C4-2B (cell line): ENCODE data around the gene CAPN13.

Experiments used
- H3K27ac ChIP-seq: fragments of 450-650 bp; 2 replicates; pipeline ENCODE4 v1.5.1; 2017
- ZFX ChIP-seq: fragments of 450-650 bp; IDR thresholded peaks from 2 replicates; pipeline ENCODE4 v1.6.1; 2017
- TF ChIP-seq, protein P1 (sequence below): fragments of 450-650 bp; conservative IDR thresholded peaks from 2 replicates; pipeline ENCODE4 v1.5.1; 2017; ENCODE audit warnings: mild to moderate bottlenecking

CAPN13 gene

DNA sequence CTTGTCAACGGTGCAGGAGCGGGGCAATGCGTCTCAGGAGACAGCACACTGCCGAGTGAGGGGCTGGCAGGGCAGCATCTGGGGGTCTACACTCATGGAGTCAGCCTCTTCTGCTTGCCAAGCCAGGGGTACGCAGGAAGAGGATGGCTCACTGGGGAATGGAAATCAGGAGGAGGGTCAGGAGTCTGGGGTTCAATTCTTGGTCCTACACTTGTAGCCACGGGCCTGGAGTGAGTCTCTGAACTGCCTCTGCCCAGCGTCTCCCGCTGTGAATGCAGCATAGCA lies 70.0 kb downstream of the CAPN13 start:
- no peak for TF ChIP-seq ZFX
- TF ChIP-seq, protein P1, sequence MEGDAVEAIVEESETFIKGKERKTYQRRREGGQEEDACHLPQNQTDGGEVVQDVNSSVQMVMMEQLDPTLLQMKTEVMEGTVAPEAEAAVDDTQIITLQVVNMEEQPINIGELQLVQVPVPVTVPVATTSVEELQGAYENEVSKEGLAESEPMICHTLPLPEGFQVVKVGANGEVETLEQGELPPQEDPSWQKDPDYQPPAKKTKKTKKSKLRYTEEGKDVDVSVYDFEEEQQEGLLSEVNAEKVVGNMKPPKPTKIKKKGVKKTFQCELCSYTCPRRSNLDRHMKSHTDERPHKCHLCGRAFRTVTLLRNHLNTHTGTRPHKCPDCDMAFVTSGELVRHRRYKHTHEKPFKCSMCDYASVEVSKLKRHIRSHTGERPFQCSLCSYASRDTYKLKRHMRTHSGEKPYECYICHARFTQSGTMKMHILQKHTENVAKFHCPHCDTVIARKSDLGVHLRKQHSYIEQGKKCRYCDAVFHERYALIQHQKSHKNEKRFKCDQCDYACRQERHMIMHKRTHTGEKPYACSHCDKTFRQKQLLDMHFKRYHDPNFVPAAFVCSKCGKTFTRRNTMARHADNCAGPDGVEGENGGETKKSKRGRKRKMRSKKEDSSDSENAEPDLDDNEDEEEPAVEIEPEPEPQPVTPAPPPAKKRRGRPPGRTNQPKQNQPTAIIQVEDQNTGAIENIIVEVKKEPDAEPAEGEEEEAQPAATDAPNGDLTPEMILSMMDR = no peak
- H3K27ac ChIP-seq = no peak overlapping the region

DNA sequence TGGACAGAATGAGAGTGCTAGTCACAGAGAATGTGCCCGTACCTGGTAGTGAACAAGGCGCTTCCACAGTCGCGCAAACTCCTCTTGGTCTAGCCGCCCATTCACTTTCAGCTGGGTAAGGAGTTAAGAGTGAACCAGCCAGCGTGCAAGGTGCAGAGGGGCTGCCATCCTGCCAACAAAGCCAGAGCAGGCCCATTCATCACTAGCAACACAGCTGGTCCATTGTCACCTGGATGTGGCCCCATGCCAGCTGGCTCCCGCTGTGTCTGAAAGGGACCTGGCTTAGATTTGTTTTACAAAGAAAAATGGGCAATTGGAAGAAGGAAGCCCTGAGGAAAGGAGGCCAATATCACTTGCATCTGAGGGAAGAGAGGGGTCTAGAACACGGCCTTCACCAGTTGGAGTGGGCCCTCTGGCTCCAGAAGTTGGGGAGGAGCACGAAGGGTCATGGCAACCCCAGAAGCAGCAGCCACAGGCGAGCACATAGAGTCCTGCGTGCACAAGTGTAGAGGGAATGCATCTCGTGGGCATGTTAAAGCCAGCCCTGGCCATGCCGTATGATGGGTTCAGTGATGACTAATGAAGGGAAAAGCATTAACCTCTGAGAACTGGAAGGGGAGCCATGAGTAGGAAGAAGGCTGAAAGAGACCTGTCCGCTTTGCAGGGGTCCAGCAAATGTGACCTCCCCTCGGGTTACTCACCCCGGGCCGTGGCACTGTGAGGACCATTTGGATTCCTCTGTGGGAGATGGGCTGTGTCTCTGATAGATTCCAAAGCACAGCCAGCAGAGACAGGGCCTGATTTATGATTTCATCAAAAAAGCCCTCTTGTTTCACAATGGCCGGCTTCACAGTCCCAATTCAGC lies 70.6 kb downstream of the CAPN13 start:
- H3K27ac ChIP-seq = no peak overlapping the region

DNA sequence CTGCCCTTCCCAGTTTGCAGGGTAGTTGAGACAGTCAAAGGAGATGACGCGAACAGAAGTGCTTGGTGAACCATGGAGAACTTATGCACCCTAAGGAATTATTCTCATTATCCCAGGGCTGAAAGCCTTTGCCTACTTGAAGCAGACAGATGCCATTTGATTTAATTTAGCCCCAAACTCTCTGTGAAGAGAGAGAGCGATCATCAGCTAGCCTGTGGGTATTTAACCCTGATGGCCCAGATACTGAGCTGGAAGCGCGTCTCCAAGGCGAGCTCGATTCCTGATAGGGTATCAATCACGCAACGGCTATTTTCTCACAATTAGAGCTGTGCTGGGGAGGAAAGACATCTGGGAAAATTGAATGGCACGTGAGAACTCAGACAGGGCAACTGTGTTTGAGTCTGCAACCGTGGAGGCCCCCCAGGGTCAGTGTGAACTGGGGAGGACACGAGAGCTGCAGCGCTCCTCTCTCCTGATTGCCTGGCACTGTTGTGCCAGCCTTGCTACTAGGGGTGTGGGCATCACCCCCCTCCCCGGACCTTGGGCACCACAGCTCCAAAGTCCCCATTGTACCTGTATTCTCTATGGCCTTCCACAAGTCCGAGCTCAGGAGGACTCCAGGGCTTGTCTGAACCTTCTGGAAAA lies 73.2 kb downstream of the CAPN13 start:
- no peak overlapping the region for H3K27ac ChIP-seq
- TF ChIP-seq ZFX = no peak
- TF ChIP-seq, protein P1 = no peak

More for the DNA sequence above, 70.6 kb downstream of the CAPN13 start:
- TF ChIP-seq, protein P1 = no peak
- no peak for TF ChIP-seq ZFX

DNA sequence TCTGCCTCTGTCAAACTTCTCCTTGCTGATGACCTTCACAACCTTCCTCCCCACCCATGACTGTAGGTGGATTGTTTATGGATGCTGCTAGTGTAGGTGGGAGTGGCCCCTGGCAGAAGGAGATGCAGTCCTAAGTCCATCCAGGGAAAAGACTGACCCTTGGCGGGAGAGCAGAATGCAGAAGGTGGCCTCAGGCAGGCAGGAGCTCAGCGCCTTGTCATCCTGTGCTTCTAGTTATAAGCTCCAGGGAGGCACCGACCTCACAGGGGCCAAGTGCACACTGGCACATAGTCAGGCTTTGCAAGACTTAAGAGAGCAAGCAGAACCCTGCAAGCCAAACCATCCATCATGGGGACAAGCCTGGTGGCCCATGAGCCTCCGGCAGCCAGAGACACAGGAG lies 74.4 kb downstream of the CAPN13 start:
- no peak overlapping the region for H3K27ac ChIP-seq
- TF ChIP-seq ZFX = no peak
- TF ChIP-seq, protein P1 = no peak

DNA sequence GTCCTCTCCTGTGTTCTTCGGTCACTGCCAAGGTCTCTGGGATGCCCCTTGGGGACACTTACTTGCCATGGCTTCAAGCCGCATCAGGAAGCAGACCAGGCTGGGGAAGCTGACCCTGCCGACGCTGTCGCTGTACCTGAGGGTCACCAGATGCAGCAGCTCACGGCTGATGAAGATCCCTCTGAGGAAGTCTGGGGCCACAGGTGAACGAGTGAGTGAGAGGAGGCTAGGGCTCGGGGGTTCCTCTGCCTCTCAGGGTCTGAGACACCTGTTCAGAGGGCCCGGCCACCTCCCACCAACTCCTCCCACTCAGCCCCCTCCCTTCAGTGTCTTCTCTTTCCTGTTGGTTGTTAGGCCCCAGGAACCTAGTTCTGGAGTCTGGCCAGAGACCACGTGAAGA lies 74.9 kb downstream of the CAPN13 start:
- H3K27ac ChIP-seq = no peak overlapping the region
- no peak for TF ChIP-seq ZFX
- TF ChIP-seq, protein P1 = no peak

DNA sequence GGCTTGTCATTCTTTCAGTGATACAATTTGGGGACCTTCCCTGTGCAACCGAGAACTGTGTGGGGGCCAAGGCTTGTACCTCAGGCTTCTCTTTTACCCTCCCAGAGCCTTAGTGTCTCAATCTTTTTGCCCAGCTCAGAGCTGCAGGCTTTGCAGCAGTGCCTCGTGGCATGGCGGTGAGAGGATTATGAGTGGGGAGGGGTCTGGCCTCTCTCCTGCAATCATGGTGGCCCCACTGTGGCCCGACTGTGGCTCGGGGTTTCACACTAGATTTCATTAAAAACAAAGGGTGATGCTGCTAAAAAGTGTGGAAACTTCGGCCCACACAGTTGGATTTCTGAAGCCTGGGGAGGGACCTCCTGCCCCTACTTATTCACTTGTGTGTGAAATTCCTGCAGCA lies 75.5 kb downstream of the CAPN13 start:
- no peak overlapping the region for H3K27ac ChIP-seq
- TF ChIP-seq, protein P1 = no peak
- no peak for TF ChIP-seq ZFX

DNA sequence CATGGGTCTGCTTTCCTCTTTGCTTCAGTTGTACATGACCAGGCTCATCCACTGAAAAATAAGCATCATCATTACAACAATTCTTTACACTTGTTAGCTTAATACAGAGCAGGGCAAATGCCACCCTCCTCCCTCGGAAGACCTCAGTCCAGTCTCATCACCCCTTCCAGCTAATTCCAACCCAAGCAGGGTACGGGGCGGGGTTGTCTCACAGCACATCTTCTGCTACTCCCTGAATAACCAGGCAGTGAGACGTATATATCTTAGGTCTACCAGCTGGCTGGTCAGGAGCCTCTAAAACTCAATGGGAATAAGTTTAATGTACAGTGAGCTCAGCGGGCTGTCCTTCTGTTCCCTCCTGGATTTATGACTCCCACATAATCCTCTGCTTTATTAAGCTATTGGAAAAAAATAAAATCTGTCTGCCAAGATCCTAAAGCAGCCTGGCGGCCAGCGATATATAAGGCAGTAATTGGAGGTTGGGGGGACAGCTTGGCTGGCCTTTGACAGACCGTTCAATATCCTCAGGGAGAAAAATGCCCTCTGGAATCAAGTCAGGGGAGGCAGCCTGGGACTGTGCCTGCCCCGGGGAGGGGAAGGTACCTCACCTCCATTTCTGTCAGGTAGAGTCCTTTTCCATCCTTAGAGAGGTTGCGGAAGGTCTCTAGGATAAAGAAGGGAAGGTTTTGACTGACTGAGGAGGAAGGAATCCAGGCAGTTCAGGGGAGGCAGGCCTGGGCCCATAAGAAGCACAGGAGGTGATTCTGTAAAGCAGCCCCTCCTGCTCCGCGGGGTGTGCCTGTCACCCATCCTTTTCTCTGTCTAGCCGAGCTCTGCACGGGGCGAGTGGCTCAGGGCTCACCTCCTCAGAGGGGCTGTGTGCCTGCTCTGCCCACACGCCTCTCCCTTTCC lies 76.3 kb downstream of the CAPN13 start:
- H3K27ac ChIP-seq = no peak overlapping the region
- no peak for TF ChIP-seq ZFX
- TF ChIP-seq, protein P1 = no peak
